ENCODE measurements around the gene HOXA7.

Gene HOXA7

DNA sequence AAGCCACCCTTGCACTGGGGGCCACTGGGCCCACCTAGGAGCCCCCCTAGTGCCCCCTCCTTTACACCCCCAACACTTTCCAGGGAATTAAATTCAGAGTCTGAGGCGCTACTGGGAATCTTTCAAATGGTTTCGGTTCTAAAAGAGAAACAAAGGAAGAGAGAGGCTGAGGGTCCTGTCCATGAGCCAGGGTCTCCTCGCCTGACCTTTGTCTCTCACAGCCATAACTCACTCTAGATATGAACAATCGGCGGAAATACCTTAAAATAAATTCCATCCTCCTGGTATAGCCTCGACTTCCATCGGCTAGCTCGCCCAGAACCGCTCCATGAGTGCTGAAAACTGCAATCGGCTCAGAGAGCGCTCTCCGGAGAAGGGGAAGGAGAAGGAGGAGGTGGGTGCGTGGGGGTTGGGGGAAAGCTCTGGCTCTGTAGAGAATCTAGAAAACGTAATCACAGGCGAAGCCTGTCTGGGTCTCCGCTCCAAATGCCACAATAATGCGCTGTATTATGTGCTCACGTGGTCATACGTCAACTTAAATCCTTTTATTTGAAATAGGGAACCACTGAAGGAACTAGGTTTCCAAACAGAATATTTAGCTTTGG, 38.5 kb downstream of the HOXA7 start:
- TF ChIP-seq, protein P1, sequence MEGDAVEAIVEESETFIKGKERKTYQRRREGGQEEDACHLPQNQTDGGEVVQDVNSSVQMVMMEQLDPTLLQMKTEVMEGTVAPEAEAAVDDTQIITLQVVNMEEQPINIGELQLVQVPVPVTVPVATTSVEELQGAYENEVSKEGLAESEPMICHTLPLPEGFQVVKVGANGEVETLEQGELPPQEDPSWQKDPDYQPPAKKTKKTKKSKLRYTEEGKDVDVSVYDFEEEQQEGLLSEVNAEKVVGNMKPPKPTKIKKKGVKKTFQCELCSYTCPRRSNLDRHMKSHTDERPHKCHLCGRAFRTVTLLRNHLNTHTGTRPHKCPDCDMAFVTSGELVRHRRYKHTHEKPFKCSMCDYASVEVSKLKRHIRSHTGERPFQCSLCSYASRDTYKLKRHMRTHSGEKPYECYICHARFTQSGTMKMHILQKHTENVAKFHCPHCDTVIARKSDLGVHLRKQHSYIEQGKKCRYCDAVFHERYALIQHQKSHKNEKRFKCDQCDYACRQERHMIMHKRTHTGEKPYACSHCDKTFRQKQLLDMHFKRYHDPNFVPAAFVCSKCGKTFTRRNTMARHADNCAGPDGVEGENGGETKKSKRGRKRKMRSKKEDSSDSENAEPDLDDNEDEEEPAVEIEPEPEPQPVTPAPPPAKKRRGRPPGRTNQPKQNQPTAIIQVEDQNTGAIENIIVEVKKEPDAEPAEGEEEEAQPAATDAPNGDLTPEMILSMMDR (IDR thresholded peaks at IDR 0.05; ENCODE audit: low read depth, low read length, missing control alignments): no peak
- H3K4me3 ChIP-seq (replicated peaks; ENCODE audit: low read depth, low read length): no peak overlapping the region
- no peak for DNase-seq (ENCODE audit: extremely low read depth, low read depth)

DNA sequence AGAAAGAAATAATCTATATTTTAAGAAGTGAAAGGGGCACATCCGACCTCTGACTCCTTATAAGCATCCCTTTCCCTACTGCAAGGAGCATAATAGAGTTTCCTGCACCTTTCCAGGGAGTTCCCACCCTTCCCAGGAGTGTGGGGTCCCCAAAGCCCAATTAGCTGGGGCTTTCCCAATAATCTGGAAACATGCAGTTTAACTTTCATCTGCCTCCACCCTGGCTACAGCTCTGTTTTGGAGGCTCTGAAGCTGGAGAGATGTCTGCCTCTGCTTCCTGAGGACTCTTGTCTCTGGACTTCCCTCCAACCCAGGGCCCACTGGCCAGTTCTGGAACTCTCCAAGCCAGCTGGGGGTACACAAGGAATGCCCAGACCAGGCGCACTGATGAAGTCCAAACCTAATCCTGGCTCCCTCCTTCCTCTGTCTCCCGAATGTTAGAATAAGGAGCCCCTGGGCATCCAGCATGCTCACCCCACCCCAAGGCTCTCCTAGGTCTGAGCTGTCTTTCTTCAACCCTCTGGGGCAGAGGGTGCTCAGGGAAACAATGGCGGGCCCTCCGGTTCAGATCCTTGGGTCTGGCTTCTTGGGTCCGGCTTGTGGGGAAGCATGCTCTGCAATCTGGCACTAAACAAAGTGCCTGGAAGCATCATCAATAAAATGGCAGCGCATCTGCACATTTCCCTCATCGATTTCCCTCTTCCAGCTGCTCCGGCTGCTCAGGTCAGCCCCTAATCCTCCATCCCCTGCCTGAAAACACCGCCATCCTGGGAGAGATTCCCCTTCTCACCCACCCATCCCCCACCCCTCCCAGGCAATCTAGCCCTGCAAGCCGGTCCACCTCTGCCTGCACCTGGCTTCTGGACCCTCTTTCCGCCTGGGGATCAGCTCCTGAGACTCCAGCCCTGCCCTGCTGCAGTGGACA, 39.3 kb downstream of the HOXA7 start:
- DNase-seq (ENCODE audit: extremely low read depth, low read depth): no peak
- no peak overlapping the region for H3K4me3 ChIP-seq (replicated peaks; ENCODE audit: low read depth, low read length)
- TF ChIP-seq, protein P1 (IDR thresholded peaks at IDR 0.05; ENCODE audit: low read depth, low read length, missing control alignments): no peak

DNA sequence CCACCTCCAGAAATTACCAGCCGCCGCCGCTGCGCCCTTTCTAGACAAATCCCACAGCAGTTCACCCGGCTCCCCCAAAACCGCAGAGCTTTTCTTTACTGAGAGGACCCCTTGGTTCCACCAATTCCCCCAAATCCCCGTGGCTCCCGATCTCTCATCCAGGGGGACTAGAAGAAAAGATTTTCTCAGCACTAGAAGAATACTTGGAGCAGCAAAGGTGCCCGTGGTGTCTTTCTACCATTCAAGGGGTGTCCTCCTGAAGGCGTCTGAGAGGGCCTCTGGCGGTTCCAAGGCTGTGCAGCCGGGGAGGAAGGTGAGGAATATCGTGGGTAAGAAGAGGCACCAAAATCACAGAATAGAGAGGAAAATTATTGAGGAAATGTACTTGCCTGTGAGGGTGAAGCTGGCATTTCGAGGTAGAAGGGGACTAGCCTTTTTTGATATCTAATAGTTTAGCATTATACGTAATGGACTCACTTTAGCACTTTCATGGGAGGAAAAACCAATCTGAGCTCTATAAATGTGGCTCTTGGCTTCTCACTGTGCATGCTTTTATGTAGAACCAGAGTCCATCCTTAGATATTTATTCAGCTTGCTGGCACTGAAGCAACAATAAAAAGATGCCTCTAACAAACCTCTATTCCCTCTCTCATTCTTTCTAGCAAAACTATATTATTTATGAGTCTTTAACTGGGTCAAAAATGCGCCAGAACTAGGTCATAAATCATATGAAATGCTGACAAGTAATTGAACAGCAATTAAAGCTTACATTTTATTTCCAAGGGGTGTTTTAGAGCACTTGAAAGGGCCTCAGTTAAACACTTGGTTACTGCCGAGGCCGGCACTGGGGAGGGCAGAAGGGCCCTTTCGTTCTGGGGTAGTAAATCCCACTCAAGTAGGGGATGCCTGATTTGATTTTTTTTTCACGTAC, 40.2 kb downstream of the HOXA7 start:
- TF ChIP-seq, protein P1 (IDR thresholded peaks at IDR 0.05; ENCODE audit: low read depth, low read length, missing control alignments): no peak
- H3K4me3 ChIP-seq (replicated peaks; ENCODE audit: low read depth, low read length): no peak overlapping the region

DNA sequence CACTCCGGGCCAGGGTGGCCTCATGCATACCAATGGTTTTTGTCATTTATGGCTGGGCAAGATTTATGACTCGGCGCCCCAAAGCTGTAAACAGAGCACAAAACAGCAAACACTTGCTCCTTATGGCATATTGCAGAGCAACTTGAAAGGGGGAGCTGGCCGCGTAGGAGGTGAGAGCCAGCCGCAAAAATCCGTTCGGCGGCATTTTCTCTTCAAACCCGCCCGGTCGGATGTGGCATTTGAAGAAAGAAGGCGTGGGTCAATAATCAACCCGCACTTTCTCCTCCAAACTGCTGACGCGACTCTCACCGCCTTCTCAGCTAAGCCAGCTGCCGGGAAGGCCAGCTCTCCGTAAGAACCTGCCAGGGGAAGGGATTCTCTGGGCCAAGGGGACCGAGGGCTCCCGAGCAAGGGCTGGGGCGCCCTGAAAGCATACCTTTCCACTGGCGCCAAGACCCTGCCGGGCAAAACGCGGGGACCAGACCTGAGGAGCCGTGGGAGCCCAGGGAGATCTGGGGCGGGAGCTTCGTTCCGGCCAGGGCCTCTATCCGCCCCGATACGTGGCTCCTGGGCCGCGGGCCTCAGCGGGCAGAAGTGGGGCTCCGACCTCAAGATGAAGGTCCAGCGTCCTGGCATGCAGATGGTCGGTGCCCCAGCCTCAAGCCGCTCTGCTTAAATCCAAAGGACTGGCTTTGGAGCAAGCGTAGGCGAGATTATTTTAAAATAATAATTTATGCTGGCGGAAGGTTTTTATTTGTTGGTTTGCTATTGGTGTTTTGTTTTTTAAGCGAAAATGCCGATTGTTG, 41.1 kb downstream of the HOXA7 start:
- DNase-seq (ENCODE audit: extremely low read depth, low read depth): no peak
- no peak overlapping the region for H3K4me3 ChIP-seq (replicated peaks; ENCODE audit: low read depth, low read length)
- TF ChIP-seq, protein P1 (IDR thresholded peaks at IDR 0.05; ENCODE audit: low read depth, low read length, missing control alignments): no peak

More for the DNA sequence above, 40.2 kb downstream of the HOXA7 start:
- no peak for DNase-seq (ENCODE audit: extremely low read depth, low read depth)

DNA sequence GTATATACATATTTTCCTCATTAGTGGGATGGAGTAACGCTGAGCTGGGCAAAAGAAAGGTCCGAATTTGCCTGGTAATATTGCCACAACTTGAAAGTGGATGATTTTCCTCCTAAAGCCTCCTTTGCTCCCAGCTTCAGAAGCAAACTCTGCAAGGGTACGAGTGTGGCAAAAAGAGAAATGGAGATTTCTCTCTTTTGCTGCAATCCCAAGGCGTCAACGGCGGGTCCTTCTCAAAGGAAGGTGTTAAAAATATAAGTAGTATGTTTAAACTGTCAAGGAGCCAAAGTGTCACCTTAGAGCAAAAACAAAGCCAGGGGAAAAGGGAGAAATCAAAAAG, 41.6 kb downstream of the HOXA7 start:
- H3K4me3 ChIP-seq (replicated peaks; ENCODE audit: low read depth, low read length): no peak overlapping the region
- DNase-seq (ENCODE audit: extremely low read depth, low read depth): no peak
- TF ChIP-seq, protein P1 (IDR thresholded peaks at IDR 0.05; ENCODE audit: low read depth, low read length, missing control alignments): no peak
